Skeletal muscle satellite cell (primary cell): ENCODE results near the gene KRTAP21-3. TPM values are rescaled to one million over a fixed set of nuclear protein-coding genes. Genes with fewer than 3 reads are reported as not detected.

Experiments
- small RNA-seq: library from RNA; depleted of rRNA; stranded (forward); fragments of <200 nt; gene quantifications from one replicate; pipeline ENCODE3, GENCODE V24; 2012

KRTAP21-3 gene

Small RNA genes within 50 kb of the gene (small RNA-seq; reads per million reads assigned to genes)
- not detected for gene AP000244.1
- gene KRTAP21-3, result not detected
